Endodermal cell (in vitro differentiated cells): ENCODE data around the gene AKT1S1. TPM values are rescaled to one million over a fixed set of nuclear protein-coding genes. Genes with fewer than 3 reads are reported as not detected.

Source experiments
- DNase-seq: peaks from one replicate; pipeline ENCODE4 v3.0.0-alpha.2; 2017
- H3K27ac ChIP-seq: 2 replicates; pipeline ENCODE4 v1.5.1; 2013; ENCODE audit warnings: mild to moderate bottlenecking, low read depth, low read length, moderate library complexity
- H3K27me3 ChIP-seq: 2 replicates; pipeline ENCODE4 v1.6.1; 2013; ENCODE audit warnings: mild to moderate bottlenecking, low read length, moderate library complexity; ENCODE audit not compliant: insufficient read depth, control insufficient read depth, poor library complexity, severe bottlenecking
- H3K36me3 ChIP-seq: 2 replicates; pipeline ENCODE4 v1.7.0; 2013; ENCODE audit warnings: mild to moderate bottlenecking, low read length, moderate library complexity; ENCODE audit not compliant: control insufficient read depth, insufficient read depth
- H3K4me1 ChIP-seq: one replicate; pipeline ENCODE4 v1.7.0; 2013; ENCODE audit warnings: low read length; ENCODE audit not compliant: control insufficient read depth, insufficient read depth
- H3K4me3 ChIP-seq: 2 replicates; pipeline ENCODE4 v1.5.1; 2013; ENCODE audit warnings: mild to moderate bottlenecking, low read length, moderate library complexity
- H3K9ac ChIP-seq: 2 replicates; pipeline ENCODE4 v1.6.1; 2013; ENCODE audit warnings: mild to moderate bottlenecking, low read length, moderate library complexity; ENCODE audit not compliant: poor library complexity, severe bottlenecking; ENCODE audit errors: extremely low read depth
- H3K9me3 ChIP-seq: 2 replicates; pipeline ENCODE4 v1.6.1; 2013; ENCODE audit warnings: mild to moderate bottlenecking, low read length, moderate library complexity; ENCODE audit not compliant: control insufficient read depth
- H3K27ac Mint-ChIP-seq: 2 replicates; pipeline ENCODE4 v1.8.0; 2020; ENCODE audit warnings: mixed read lengths
- H3K27me3 Mint-ChIP-seq: 2 replicates; pipeline ENCODE4 v1.8.0; 2021; ENCODE audit warnings: mild to moderate bottlenecking, mixed read lengths; ENCODE audit not compliant: insufficient read depth
- H3K36me3 Mint-ChIP-seq: 2 replicates; pipeline ENCODE4 v1.8.0; 2020; ENCODE audit warnings: low read depth, mixed read lengths
- H3K4me1 Mint-ChIP-seq: 2 replicates; pipeline ENCODE4 v1.8.0; 2020; ENCODE audit warnings: mixed read lengths
- H3K4me3 Mint-ChIP-seq: 2 replicates; pipeline ENCODE4 v1.8.0; 2020; ENCODE audit warnings: mild to moderate bottlenecking, moderate library complexity, mixed read lengths
- H3K9me3 Mint-ChIP-seq: 2 replicates; pipeline ENCODE4 v1.8.0; 2020; ENCODE audit warnings: mild to moderate bottlenecking, mixed read lengths
- CTCF ChIP-seq: fragments of 200-600 bp; sonication (generic); conservative IDR thresholded peaks from 2 replicates; pipeline ENCODE4 v1.5.0; 2021; ENCODE audit warnings: antibody characterized with exemption, mild to moderate bottlenecking
- WGBS, 2 experiments: methylation state at CpG; one replicate each; pipeline versions ENCODE4 v1.1.5 to v1.1.7; 2013; ENCODE audit warnings: missing lambda C conversion rate in 2 of 2, mixed read lengths in 1 of 2; ENCODE audit not compliant: insufficient coverage in 1 of 2, insufficient read length in 1 of 2; 5-methylcytosine and 5-hydroxymethylcytosine counted together
- total RNA-seq, 2 donors: library from RNA; stranded (reverse); fragmentation: NEBNext Ultra II Directional in 1 of 2; extraction: Animal tissue kit (Norgen Biotek cat#: 25700) in 1 of 2; gene quantifications; 2 replicates in 1 of 2; 3 replicates in 1 of 2; pipeline ENCODE4 v1.2.1, GENCODE V29; 2021

AKT1S1 gene
- total RNA-seq, 2 donors from 2014 or later: 41.3 to 47.0 TPM

GRCh38 chr19:49911381-49912145, 34.4 kb upstream of the AKT1S1 start:
- DNase-seq: no peak
- Mint-ChIP-seq H3K36me3 (peaks cover 83% of the 10 kb centered on the region), H3K27me3 (no peaks in the 10 kb centered on the region), H3K4me1 (no peaks in the 10 kb centered on the region), H3K9me3 (peaks cover 5% of the 10 kb centered on the region), H3K27ac (no peak overlapping the region), H3K4me3 (no peak overlapping the region)
- H3K27ac ChIP-seq: no peak overlapping the region
- H3K4me3 ChIP-seq: no peak overlapping the region
- WGBS, 2 experiments: 84 to 90% methylated on average over 8 to 9 of the region's 9 CpGs
- H3K9ac ChIP-seq: no peak overlapping the region
- no peak for TF ChIP-seq CTCF
- peaks cover 68% of the 10 kb centered on the region for H3K36me3 ChIP-seq
- H3K9me3 ChIP-seq: no peaks in the 10 kb centered on the region
- no peaks in the 10 kb centered on the region for H3K27me3 ChIP-seq
- H3K4me1 ChIP-seq: no peaks in the 10 kb centered on the region

- Histone ChIP-seq H3K4me1 (no peaks in the 10 kb centered on the region), H3K9ac (no peak overlapping the region), H3K4me3 (no peak overlapping the region), H3K9me3 (no peaks in the 10 kb centered on the region), H3K27me3 (no peaks in the 10 kb centered on the region), H3K36me3 (peaks cover 64% of the 10 kb centered on the region), H3K27ac (no peak overlapping the region)
- Mint-ChIP-seq H3K4me1 (no peaks in the 10 kb centered on the region), H3K27me3 (no peaks in the 10 kb centered on the region), H3K9me3 (no peaks in the 10 kb centered on the region), H3K27ac (no peak overlapping the region), H3K4me3 (no peak overlapping the region), H3K36me3 (peaks cover 82% of the 10 kb centered on the region)
- no peak for TF ChIP-seq CTCF
- no peak for DNase-seq
- 93 to 100% methylated on average over 2 to 5 of the region's 5 CpGs for WGBS, 2 experiments
Observed at GRCh38 chr19:49910179-49910578, 33.0 kb upstream of the AKT1S1 start.

GRCh38 chr19:49908480-49909420, 31.6 kb upstream of the AKT1S1 start:
- Mint-ChIP-seq H3K27me3 (no peaks in the 10 kb centered on the region), H3K4me1 (no peaks in the 10 kb centered on the region), H3K27ac (no peak overlapping the region), H3K36me3 (peaks cover 70% of the 10 kb centered on the region), H3K9me3 (no peaks in the 10 kb centered on the region), H3K4me3 (no peak overlapping the region)
- Histone ChIP-seq H3K9me3 (no peaks in the 10 kb centered on the region), H3K4me1 (no peaks in the 10 kb centered on the region), H3K4me3 (no peak overlapping the region), H3K27me3 (no peaks in the 10 kb centered on the region), H3K36me3 (peaks cover 53% of the 10 kb centered on the region), H3K27ac (no peak overlapping the region), H3K9ac (no peak overlapping the region)
- 94 to 98% methylated on average over 24 to 37 of the region's 37 CpGs for WGBS, 2 experiments
- no peak for TF ChIP-seq CTCF
- DNase-seq: no peak
